Measurements from ENCODE around the gene DLGAP1. TPM values are rescaled to one million over a fixed set of nuclear protein-coding genes. Genes with fewer than 3 reads are reported as not detected.
A peak's percentile ranks its signal among the peaks of the same experiment; 100 is the strongest.

DLGAP1 gene
- total RNA-seq, 1 experiment from 2014 or later, result 0.39 TPM

DNA sequence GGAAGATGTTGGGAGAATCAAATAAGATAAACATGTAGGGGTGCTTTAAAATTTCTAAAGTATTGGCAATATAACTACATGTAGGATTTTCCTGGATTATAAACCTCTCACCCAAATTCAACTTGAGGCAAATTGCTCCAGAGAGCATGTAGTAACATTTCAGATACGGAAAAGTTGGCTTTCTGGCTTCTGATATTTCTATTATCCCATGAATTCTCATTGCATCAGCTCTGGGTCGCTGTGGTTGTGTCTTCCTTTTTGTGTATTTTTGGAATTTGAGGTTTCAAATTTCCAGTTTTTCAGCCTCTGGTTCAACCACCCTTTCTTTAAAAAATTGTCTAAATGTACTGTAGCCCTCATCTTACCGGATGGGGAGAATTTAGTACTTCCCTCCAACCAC lies 972.8 kb downstream of the DLGAP1 start:
- H3K27ac ChIP-seq (ENCODE audit: low read depth, low read length), result no peak overlapping the region
- no peaks in the 10 kb centered on the region for H3K9me3 ChIP-seq (ENCODE audit: control insufficient read depth in 1 of 2, insufficient read depth in 1 of 2, low read depth in 1 of 2, low read length in 2 of 2)
- no peaks in the 10 kb centered on the region for H3K9me2 ChIP-seq (ENCODE audit: insufficient read depth)
- no peak overlapping the region for H2AFZ ChIP-seq (ENCODE audit: low read depth, low read length, poor library complexity, severe bottlenecking)
- ChIA-PET RAD21 (ENCODE audit: low non-redundant PET in 1 of 2, low total read pairs in 2 of 2, uncharacterized antibody in 2 of 2, unreplicated experiment in 2 of 2) (no interaction called here), POLR2A (interaction anchor here (0.7 to 1.1 kb wide), 3 partner anchors 8 to 16 kb away, joined by 4 read pairs; no protein-coding TSS in a partner anchor), CTCF (interaction anchor here (0.9 to 1.7 kb wide), 7 partner anchors 8 to 387 kb away, joined by 3 to 7 read pairs (median 4); no protein-coding TSS in a partner anchor)
- peak overlapping the region; percentile 20; the same call in 1 of the 2 replicates for H3K4me2 ChIP-seq (ENCODE audit: low read length)
- no peaks in the 10 kb centered on the region for H3K27me3 ChIP-seq (ENCODE audit: insufficient read depth, low read length)
- H3K79me2 ChIP-seq (ENCODE audit: insufficient read depth, low read length), result no peaks in the 10 kb centered on the region
- H3K9ac ChIP-seq (ENCODE audit: low read length), result no peak overlapping the region
- no peak for ATAC-seq
- H4K20me1 ChIP-seq (ENCODE audit: insufficient read depth), result no peaks in the 10 kb centered on the region
- no peak for TF ChIP-seq ZFX (IDR thresholded peaks at IDR 0.05)
- TF ChIP-seq POLR2AphosphoS5 (IDR thresholded peaks at IDR 0.05; ENCODE audit: low read depth, low read length), result no peak
- no peak for TF ChIP-seq EZH2phosphoT487 (IDR thresholded peaks at IDR 0.05; ENCODE audit: borderline replicate concordance)
- TF ChIP-seq SP1 (IDR thresholded peaks at IDR 0.05; ENCODE audit: low read depth), result no peak
- no peak for TF ChIP-seq EGR1 (IDR thresholded peaks at IDR 0.05; ENCODE audit: low read depth)
- no peak for TF ChIP-seq YY1 (IDR thresholded peaks at IDR 0.05; ENCODE audit: extremely low read depth, insufficient replicate concordance, low read depth, low read length)
- TF ChIP-seq, protein P1, sequence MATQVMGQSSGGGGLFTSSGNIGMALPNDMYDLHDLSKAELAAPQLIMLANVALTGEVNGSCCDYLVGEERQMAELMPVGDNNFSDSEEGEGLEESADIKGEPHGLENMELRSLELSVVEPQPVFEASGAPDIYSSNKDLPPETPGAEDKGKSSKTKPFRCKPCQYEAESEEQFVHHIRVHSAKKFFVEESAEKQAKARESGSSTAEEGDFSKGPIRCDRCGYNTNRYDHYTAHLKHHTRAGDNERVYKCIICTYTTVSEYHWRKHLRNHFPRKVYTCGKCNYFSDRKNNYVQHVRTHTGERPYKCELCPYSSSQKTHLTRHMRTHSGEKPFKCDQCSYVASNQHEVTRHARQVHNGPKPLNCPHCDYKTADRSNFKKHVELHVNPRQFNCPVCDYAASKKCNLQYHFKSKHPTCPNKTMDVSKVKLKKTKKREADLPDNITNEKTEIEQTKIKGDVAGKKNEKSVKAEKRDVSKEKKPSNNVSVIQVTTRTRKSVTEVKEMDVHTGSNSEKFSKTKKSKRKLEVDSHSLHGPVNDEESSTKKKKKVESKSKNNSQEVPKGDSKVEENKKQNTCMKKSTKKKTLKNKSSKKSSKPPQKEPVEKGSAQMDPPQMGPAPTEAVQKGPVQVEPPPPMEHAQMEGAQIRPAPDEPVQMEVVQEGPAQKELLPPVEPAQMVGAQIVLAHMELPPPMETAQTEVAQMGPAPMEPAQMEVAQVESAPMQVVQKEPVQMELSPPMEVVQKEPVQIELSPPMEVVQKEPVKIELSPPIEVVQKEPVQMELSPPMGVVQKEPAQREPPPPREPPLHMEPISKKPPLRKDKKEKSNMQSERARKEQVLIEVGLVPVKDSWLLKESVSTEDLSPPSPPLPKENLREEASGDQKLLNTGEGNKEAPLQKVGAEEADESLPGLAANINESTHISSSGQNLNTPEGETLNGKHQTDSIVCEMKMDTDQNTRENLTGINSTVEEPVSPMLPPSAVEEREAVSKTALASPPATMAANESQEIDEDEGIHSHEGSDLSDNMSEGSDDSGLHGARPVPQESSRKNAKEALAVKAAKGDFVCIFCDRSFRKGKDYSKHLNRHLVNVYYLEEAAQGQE (IDR thresholded peaks at IDR 0.05; ENCODE audit: low read depth), result no peak
- no peak for TF ChIP-seq ELF1 (IDR thresholded peaks at IDR 0.05; ENCODE audit: borderline replicate concordance, low read depth)
- TF ChIP-seq, protein P2, sequence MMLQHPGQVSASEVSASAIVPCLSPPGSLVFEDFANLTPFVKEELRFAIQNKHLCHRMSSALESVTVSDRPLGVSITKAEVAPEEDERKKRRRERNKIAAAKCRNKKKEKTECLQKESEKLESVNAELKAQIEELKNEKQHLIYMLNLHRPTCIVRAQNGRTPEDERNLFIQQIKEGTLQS (IDR thresholded peaks at IDR 0.05), result no peak
- no peak for TF ChIP-seq JUND (IDR thresholded peaks at IDR 0.05)
- TF ChIP-seq RAD21 (IDR thresholded peaks at IDR 0.05; ENCODE audit: low read depth), result no peak
- TF ChIP-seq ZNF274 (IDR thresholded peaks at IDR 0.05; ENCODE audit: low read depth, low read length), result no peak
- no peak for TF ChIP-seq POLR2A (IDR thresholded peaks at IDR 0.05; ENCODE audit: borderline replicate concordance, extremely low read depth, insufficient read depth, insufficient read length)
- TF ChIP-seq, protein P3, sequence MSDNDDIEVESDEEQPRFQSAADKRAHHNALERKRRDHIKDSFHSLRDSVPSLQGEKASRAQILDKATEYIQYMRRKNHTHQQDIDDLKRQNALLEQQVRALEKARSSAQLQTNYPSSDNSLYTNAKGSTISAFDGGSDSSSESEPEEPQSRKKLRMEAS (IDR thresholded peaks at IDR 0.05), result no peak
- TF ChIP-seq TCF7L2 (IDR thresholded peaks at IDR 0.05; ENCODE audit: borderline replicate concordance, extremely low read depth, insufficient read depth, insufficient read length), result no peak
- H3K4me3 ChIP-seq (replicated peaks in 1 of 2; ENCODE audit: low read depth in 1 of 2, low read length in 2 of 2), result no peak overlapping the region
- no peaks in the 10 kb centered on the region for H3K36me3 ChIP-seq (ENCODE audit: control insufficient read depth in 1 of 2, insufficient read depth in 2 of 2, low read length in 2 of 2)
- intact Hi-C loops (cut with micrococcal nuclease), result no loop called here
- DNase-seq (ENCODE audit: low read depth, low spot score), result no peak
- no TSS peak for BruUV-seq (replicated peaks)
- peaks cover 0 to 6% of the 10 kb centered on the region in 2 experiments; a peak in 1 of 4 replicates for H3K4me1 ChIP-seq (ENCODE audit: control insufficient read depth in 1 of 2, insufficient read depth in 2 of 2, low read length in 2 of 2)

Measured in HCT116 (cell line).